OCI-LY7 (cell line): ENCODE results near the gene PPP1R3A.

ENCODE experiments used
- EZH2phosphoT487 ChIP-seq: fragments of 200-600 bp; sonication (generic); IDR thresholded peaks from 2 replicates; pipeline ENCODE4 v1.6.1; 2018; ENCODE audit warnings: low read depth, borderline replicate concordance, mild to moderate bottlenecking, mixed run types, antibody characterized with exemption, low read length, moderate library complexity, mixed read lengths
- TF ChIP-seq, protein P1 (sequence below): fragments of 200-600 bp; sonication (generic); conservative IDR thresholded peaks from 2 replicates; pipeline ENCODE4 v1.5.1; 2014; ENCODE audit warnings: mild to moderate bottlenecking, antibody characterized with exemption, low read length, moderate library complexity, mixed read lengths

DNA sequence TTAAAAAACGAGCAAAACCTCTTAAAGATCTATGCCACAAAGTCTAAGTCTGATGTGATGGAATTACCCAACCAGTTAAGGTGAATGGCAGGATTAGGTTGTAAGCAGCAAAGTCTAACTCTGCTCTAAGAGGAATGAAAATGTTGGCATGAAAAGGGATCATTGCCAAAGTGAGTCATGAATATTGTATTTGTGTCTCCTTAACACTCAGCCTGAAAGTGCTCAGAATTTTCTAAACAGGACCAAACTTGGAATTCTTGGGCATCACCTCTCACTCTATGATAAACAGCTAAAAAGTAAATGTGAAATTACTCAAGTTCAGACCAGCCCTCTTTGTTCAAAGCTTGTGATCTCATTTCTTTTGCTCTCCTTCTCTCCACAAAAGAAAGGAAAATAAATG, 27.0 kb downstream of the PPP1R3A start:
- TF ChIP-seq, protein P1, sequence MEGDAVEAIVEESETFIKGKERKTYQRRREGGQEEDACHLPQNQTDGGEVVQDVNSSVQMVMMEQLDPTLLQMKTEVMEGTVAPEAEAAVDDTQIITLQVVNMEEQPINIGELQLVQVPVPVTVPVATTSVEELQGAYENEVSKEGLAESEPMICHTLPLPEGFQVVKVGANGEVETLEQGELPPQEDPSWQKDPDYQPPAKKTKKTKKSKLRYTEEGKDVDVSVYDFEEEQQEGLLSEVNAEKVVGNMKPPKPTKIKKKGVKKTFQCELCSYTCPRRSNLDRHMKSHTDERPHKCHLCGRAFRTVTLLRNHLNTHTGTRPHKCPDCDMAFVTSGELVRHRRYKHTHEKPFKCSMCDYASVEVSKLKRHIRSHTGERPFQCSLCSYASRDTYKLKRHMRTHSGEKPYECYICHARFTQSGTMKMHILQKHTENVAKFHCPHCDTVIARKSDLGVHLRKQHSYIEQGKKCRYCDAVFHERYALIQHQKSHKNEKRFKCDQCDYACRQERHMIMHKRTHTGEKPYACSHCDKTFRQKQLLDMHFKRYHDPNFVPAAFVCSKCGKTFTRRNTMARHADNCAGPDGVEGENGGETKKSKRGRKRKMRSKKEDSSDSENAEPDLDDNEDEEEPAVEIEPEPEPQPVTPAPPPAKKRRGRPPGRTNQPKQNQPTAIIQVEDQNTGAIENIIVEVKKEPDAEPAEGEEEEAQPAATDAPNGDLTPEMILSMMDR: no peak
- TF ChIP-seq EZH2phosphoT487: no peak
